Osteoblast (primary cell): ENCODE measurements around the gene ZMIZ1. TPM values are rescaled to one million over a fixed set of nuclear protein-coding genes. Genes with fewer than 3 reads are reported as not detected.

Source experiments
- DNase-seq: peaks from one replicate; pipeline ENCODE4 v3.0.0; 2011; ENCODE audit warnings: low spot score, mixed read lengths; ENCODE audit not compliant: insufficient read length; ENCODE audit errors: missing footprints
- H2AFZ ChIP-seq: 2 replicates; pipeline ENCODE4 v1.6.0; 2011; ENCODE audit warnings: mild to moderate bottlenecking, low read length
- H3K27ac ChIP-seq: 2 replicates; pipeline ENCODE4 v1.5.1; 2011; ENCODE audit warnings: mild to moderate bottlenecking, low read depth, low read length, moderate library complexity
- H3K27me3 ChIP-seq: 2 replicates; pipeline ENCODE4 v1.6.0; 2012; ENCODE audit warnings: mild to moderate bottlenecking, control low read depth, inconsistent platforms, low read length, moderate library complexity; ENCODE audit not compliant: insufficient read depth
- H3K36me3 ChIP-seq: 2 replicates; pipeline ENCODE4 v1.5.1; 2011; ENCODE audit warnings: mild to moderate bottlenecking, low read length, control low read depth, moderate library complexity; ENCODE audit not compliant: insufficient read depth
- H3K4me1 ChIP-seq: 2 replicates; pipeline ENCODE4 v1.5.1; 2011; ENCODE audit warnings: mild to moderate bottlenecking, low read length, control low read depth, moderate library complexity; ENCODE audit not compliant: insufficient read depth
- H3K4me2 ChIP-seq: 2 replicates; pipeline ENCODE4 v1.6.0; 2011; ENCODE audit warnings: mild to moderate bottlenecking, low read length; ENCODE audit not compliant: insufficient read depth
- H3K4me3 ChIP-seq: fragments of 200-600 bp; sonication (generic); 3 replicates; pipeline ENCODE4 v1.5.1; 2012; ENCODE audit warnings: mild to moderate bottlenecking, low read length, inconsistent platforms; ENCODE audit not compliant: insufficient read depth
- H3K79me2 ChIP-seq: 2 replicates; pipeline ENCODE4 v1.6.0; 2012; ENCODE audit warnings: mild to moderate bottlenecking, low read length, control low read depth, inconsistent platforms; ENCODE audit not compliant: insufficient read depth
- H3K9me3 ChIP-seq: 2 replicates; pipeline ENCODE4 v1.5.1; 2011; ENCODE audit warnings: low read depth, low read length, control low read depth
- H4K20me1 ChIP-seq: 2 replicates; pipeline ENCODE4 v1.6.0; 2012; ENCODE audit warnings: mild to moderate bottlenecking, low read length, control low read depth; ENCODE audit not compliant: insufficient read depth
- CTCF ChIP-seq: IDR thresholded peaks from 2 replicates; pipeline ENCODE4 v1.5.1; 2011; ENCODE audit warnings: mild to moderate bottlenecking, low read depth, low read length, moderate library complexity; ENCODE audit errors: extremely low read depth
- total RNA-seq: library from RNA; depleted of rRNA; stranded (reverse); fragments of >200 nt; gene quantifications from 2 replicates; pipeline ENCODE4 v1.2.3, GENCODE V29; 2012

Gene ZMIZ1
- total RNA-seq, 1 donor: 40.9 TPM

GRCh38 chr10:79158004-79158340, 89.2 kb downstream of the ZMIZ1 start:
- TF ChIP-seq CTCF: no peak
- no peak overlapping the region for H3K4me3 ChIP-seq
- peaks cover 21% of the 10 kb centered on the region for H4K20me1 ChIP-seq
- no peaks in the 10 kb centered on the region for H3K27me3 ChIP-seq
- peaks cover 18% of the 10 kb centered on the region for H3K36me3 ChIP-seq
- H3K79me2 ChIP-seq: peaks cover 90% of the 10 kb centered on the region
- peaks cover 89% of the 10 kb centered on the region for H3K4me1 ChIP-seq
- H3K27ac ChIP-seq: peak overlapping the region; percentile 88
- H3K9me3 ChIP-seq: no peaks in the 10 kb centered on the region
- H2AFZ ChIP-seq: no peak overlapping the region
- no peak for DNase-seq
- peak overlapping the region; percentile 20 for H3K4me2 ChIP-seq

GRCh38 chr10:79158402-79159097, 89.8 kb downstream of the ZMIZ1 start:
- no peak overlapping the region for H3K4me3 ChIP-seq
- H2AFZ ChIP-seq: no peak overlapping the region
- H3K4me1 ChIP-seq: peaks cover 88% of the 10 kb centered on the region
- H3K27me3 ChIP-seq: no peaks in the 10 kb centered on the region
- peaks cover 21% of the 10 kb centered on the region for H4K20me1 ChIP-seq
- peaks cover 89% of the 10 kb centered on the region for H3K79me2 ChIP-seq
- DNase-seq: no peak
- peak overlapping the region; percentile 88 for H3K27ac ChIP-seq
- TF ChIP-seq CTCF: no peak
- H3K4me2 ChIP-seq: peak overlapping the region; percentile 72
- peaks cover 15% of the 10 kb centered on the region for H3K36me3 ChIP-seq
- no peaks in the 10 kb centered on the region for H3K9me3 ChIP-seq

GRCh38 chr10:79159141-79159651, 90.4 kb downstream of the ZMIZ1 start:
- H3K4me3 ChIP-seq: peak overlapping the region; percentile 26
- H3K36me3 ChIP-seq: peaks cover 10% of the 10 kb centered on the region
- peak; percentile 99 for DNase-seq

More at GRCh38 chr10:79159141-79159651, 90.4 kb downstream of the ZMIZ1 start:
- H3K79me2 ChIP-seq: peaks cover 88% of the 10 kb centered on the region
- H3K4me2 ChIP-seq: peak overlapping the region; percentile 72
- peaks cover 82% of the 10 kb centered on the region for H3K4me1 ChIP-seq
- no peak for TF ChIP-seq CTCF
- H3K9me3 ChIP-seq: no peaks in the 10 kb centered on the region
- H2AFZ ChIP-seq: no peak overlapping the region
- peaks cover 22% of the 10 kb centered on the region for H4K20me1 ChIP-seq
- H3K27me3 ChIP-seq: no peaks in the 10 kb centered on the region
- peak overlapping the region; percentile 88 for H3K27ac ChIP-seq
